ENCODE measurements around the gene TCF12. TPM values are rescaled to one million over a fixed set of nuclear protein-coding genes. Genes with fewer than 3 reads are reported as not detected.
A peak's percentile ranks its signal among the peaks of the same experiment; 100 is the strongest.

Gene TCF12
- total RNA-seq, 3 donors from 2014 or later: 164 to 198 (median 174) TPM

DNA sequence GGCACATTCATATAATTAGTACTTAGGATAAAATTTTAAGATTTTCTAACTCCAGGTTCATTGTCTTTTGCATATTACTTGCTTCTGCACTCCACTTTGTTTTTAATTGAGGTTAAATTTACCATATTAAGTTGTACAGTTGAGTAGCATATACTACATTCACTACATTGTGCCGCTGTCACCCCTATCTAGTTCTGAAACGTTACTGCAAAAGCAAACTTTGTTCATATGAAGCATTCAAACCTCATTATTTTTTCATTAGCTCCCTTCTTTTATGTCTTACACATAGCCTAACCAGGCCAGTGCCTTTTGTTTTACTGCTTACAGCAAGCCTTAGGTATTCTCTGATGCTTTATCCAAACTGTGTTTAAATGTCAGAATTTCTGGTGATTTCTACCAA is 274.7 kb downstream of the TCF12 start:
- H3K9me3 ChIP-seq: no peaks in the 10 kb centered on the region
- no peaks in the 10 kb centered on the region for H3K36me3 ChIP-seq
- H3K27me3 ChIP-seq: no peaks in the 10 kb centered on the region
- intact Hi-C loops (cut with DNase I; ENCODE audit: low total_unique reads): no loop called here
- DNase-seq (ENCODE audit: low spot score in 2 of 2): no peak
- TF ChIP-seq, protein P1, sequence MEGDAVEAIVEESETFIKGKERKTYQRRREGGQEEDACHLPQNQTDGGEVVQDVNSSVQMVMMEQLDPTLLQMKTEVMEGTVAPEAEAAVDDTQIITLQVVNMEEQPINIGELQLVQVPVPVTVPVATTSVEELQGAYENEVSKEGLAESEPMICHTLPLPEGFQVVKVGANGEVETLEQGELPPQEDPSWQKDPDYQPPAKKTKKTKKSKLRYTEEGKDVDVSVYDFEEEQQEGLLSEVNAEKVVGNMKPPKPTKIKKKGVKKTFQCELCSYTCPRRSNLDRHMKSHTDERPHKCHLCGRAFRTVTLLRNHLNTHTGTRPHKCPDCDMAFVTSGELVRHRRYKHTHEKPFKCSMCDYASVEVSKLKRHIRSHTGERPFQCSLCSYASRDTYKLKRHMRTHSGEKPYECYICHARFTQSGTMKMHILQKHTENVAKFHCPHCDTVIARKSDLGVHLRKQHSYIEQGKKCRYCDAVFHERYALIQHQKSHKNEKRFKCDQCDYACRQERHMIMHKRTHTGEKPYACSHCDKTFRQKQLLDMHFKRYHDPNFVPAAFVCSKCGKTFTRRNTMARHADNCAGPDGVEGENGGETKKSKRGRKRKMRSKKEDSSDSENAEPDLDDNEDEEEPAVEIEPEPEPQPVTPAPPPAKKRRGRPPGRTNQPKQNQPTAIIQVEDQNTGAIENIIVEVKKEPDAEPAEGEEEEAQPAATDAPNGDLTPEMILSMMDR (IDR thresholded peaks at IDR 0.05): no peak
- TF ChIP-seq POLR2AphosphoS5 (IDR thresholded peaks at IDR 0.05) (no peak), POLR2A (IDR thresholded peaks at IDR 0.05) (no peak)
- no peaks in the 10 kb centered on the region for H3K4me1 ChIP-seq
- no peak overlapping the region for H3K27ac ChIP-seq
- no peak overlapping the region for H3K4me3 ChIP-seq

DNA sequence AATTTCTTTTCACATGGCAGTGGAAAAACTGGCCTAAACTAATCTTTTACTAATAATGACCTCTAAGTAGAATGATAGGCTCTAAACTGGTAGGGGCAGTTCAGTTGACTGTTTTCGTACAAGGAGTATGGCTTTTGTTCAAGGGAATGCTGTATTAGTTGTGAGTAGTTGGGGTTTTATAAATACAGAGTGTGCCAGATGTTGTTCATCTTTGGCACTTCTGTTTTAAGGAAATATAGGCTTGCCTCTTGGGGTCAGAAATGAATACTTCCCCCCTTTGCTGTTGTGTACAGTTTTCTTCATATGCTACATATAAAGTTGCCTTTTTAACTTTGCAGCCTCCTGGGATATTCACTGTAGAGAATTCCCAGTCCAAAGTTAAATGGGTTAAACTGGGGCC is 276.9 kb downstream of the TCF12 start:
- TF ChIP-seq, protein P1 (IDR thresholded peaks at IDR 0.05): no peak
- TF ChIP-seq POLR2AphosphoS5 (IDR thresholded peaks at IDR 0.05) (no peak), POLR2A (IDR thresholded peaks at IDR 0.05) (no peak)
- Histone ChIP-seq H3K4me3 (no peak overlapping the region), H3K27me3 (no peaks in the 10 kb centered on the region), H3K4me1 (peaks cover 4 to 8% of the 10 kb centered on the region in 2 donors), H3K27ac (no peak overlapping the region), H3K9me3 (no peaks in the 10 kb centered on the region), H3K36me3 (no peaks in the 10 kb centered on the region)
- DNase-seq (ENCODE audit: low spot score in 2 of 2): no peak
- intact Hi-C loops (cut with DNase I; ENCODE audit: low total_unique reads): no loop called here

DNA sequence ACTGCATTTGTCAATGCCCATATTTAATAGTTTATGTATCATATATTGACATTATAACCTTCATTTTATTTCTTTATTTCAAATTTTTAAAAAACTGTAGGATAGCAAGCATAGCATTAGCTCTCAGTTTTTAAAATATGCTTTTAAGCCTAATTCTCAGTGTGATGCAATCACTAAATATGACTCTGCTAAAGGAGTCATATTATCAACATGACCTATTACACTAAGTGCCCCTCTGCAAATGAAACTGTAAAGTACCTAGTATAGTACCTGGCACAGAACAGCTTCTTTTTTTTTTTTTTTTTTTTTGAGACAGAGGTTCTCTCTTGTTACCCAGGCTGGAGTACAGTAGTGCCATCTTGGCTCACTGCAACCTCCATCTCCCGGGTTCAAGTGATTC is 278.4 kb downstream of the TCF12 start:
- intact Hi-C loops (cut with DNase I; ENCODE audit: low total_unique reads): no loop called here
- H3K27ac ChIP-seq: no peak overlapping the region
- TF ChIP-seq POLR2A (IDR thresholded peaks at IDR 0.05): no peak

DNA sequence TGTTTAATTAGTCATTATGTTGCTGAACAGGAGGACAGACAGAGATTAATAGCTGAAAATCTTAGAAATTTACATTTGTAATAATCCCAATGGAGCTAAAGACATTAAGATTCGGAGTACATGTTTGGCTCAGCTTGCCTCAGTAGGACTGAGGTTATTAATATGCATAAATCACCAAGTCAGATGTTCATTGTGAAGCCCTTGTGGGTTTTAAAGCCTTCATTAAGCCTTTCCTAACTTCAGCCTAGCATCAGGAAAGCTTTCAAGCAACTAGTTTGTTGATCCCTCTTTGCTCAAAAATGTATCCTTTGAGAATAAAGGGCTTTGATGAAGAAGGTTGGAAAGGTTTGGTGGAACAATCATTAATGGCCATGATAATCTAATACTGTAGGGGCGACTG is 279.7 kb downstream of the TCF12 start:
- no peaks in the 10 kb centered on the region for H3K36me3 ChIP-seq
- H3K27ac ChIP-seq: peak overlapping the region in 1 of 2 donors; percentile 17
- H3K27me3 ChIP-seq: no peaks in the 10 kb centered on the region
- intact Hi-C loops (cut with DNase I; ENCODE audit: low total_unique reads): no loop called here
- TF ChIP-seq POLR2AphosphoS5 (IDR thresholded peaks at IDR 0.05): no peak
- TF ChIP-seq, protein P1 (IDR thresholded peaks at IDR 0.05): no peak
- no peak for TF ChIP-seq POLR2A (IDR thresholded peaks at IDR 0.05)
- no peak overlapping the region for H3K4me3 ChIP-seq
- H3K9me3 ChIP-seq: no peaks in the 10 kb centered on the region
- peaks cover 4 to 8% of the 10 kb centered on the region in 2 donors for H3K4me1 ChIP-seq
- no peak for DNase-seq (ENCODE audit: low spot score in 2 of 2)

More for the DNA sequence above, 278.4 kb downstream of the TCF12 start:
- no peak for DNase-seq (ENCODE audit: low spot score in 2 of 2)
- H3K27me3 ChIP-seq: no peaks in the 10 kb centered on the region
- no peaks in the 10 kb centered on the region for H3K9me3 ChIP-seq
- no peaks in the 10 kb centered on the region for H3K36me3 ChIP-seq
- no peak overlapping the region for H3K4me3 ChIP-seq
- H3K4me1 ChIP-seq: peaks cover 4 to 8% of the 10 kb centered on the region in 2 donors

DNA sequence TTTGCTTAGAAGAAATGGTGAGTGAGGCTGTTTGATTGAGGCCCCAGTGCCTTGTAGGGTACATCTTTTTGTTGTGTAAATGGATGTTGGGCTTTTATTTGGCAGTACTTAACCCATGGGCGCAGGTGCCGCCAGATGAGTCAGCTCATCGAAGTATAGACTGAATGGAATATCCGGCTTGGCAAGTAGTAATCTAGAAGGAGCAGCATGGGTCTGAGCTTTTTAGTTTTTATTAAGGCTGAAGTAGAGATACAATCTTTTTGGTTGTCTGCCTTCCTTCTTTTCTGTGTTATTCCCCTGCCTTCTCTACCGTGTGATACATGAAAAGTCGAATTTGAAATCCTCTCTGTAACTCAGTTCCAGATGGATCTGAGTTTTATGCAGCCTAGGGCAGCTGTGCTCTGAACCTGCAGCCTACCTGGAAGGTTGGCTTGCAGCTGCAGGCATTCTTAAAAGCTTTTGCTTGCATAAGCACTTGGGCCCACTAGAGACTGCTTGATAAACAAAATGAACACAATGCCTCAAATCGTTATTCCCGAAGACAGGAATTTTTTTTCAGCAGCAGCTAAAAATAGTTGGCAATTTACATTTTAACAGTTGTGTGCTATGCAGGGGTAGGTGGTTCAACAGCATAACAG is 280.3 kb downstream of the TCF12 start:
- peak overlapping the region in 1 of 2 donors; percentile 17 for H3K27ac ChIP-seq
- H3K27me3 ChIP-seq: no peaks in the 10 kb centered on the region
- TF ChIP-seq POLR2AphosphoS5 (IDR thresholded peaks at IDR 0.05) (no peak), POLR2A (IDR thresholded peaks at IDR 0.05) (no peak)
- TF ChIP-seq, protein P1 (IDR thresholded peaks at IDR 0.05): no peak
- peaks cover 4 to 8% of the 10 kb centered on the region in 2 donors for H3K4me1 ChIP-seq
- no peaks in the 10 kb centered on the region for H3K36me3 ChIP-seq
- H3K9me3 ChIP-seq: no peaks in the 10 kb centered on the region
- no peak for DNase-seq (ENCODE audit: low spot score in 2 of 2)
- intact Hi-C loops (cut with DNase I; ENCODE audit: low total_unique reads): no loop called here
- no peak overlapping the region for H3K4me3 ChIP-seq
